CD14-positive monocyte (primary cell): ENCODE data around the gene NBAS. TPM values are rescaled to one million over a fixed set of nuclear protein-coding genes. Genes with fewer than 3 reads are reported as not detected.

Experiments
- DNase-seq, 3 donors: peaks; one replicate each; pipeline ENCODE4 v3.0.0-alpha.2; 2011 to 2022
- H2AFZ ChIP-seq: 2 replicates; pipeline ENCODE4 v1.6.0; 2012; ENCODE audit warnings: mild to moderate bottlenecking, low read depth, low read length, inconsistent platforms; ENCODE audit not compliant: insufficient read depth, poor library complexity, severe bottlenecking
- H3K27ac ChIP-seq, 2 donors: 1 replicate in 1 of 2; 2 replicates in 1 of 2; pipeline ENCODE4 v1.5.1; 2012 to 2013; ENCODE audit warnings: low read length in 2 of 2, control low read depth in 1 of 2, inconsistent platforms in 1 of 2, low read depth in 1 of 2, mild to moderate bottlenecking in 1 of 2
- H3K27me3 ChIP-seq, 2 donors: one replicate each; pipeline versions ENCODE4 v1.6.0 to v1.6.1; 2011 to 2013; ENCODE audit warnings: low read length in 2 of 2; ENCODE audit not compliant: control insufficient read depth in 2 of 2, insufficient read depth in 2 of 2
- H3K36me3 ChIP-seq, 2 donors: replicated peaks in 1 of 2; 1 replicate in 1 of 2; 2 replicates in 1 of 2; pipeline versions ENCODE4 v1.5.1 to v1.6.1; 2012 to 2013; ENCODE audit warnings: low read length in 2 of 2, control low read depth in 1 of 2, inconsistent platforms in 1 of 2, mild to moderate bottlenecking in 1 of 2; ENCODE audit not compliant: insufficient read depth in 2 of 2, control insufficient read depth in 1 of 2
- H3K4me1 ChIP-seq, 2 donors: 1 replicate in 1 of 2; 2 replicates in 1 of 2; pipeline versions ENCODE4 v1.5.1 to v1.6.1; 2012 to 2013; ENCODE audit warnings: low read length in 2 of 2, control low read depth in 1 of 2, inconsistent platforms in 1 of 2, mild to moderate bottlenecking in 1 of 2, moderate library complexity in 1 of 2; ENCODE audit not compliant: insufficient read depth in 2 of 2, control insufficient read depth in 1 of 2
- H3K4me2 ChIP-seq: replicated peaks from 2 replicates; pipeline ENCODE3; 2012; ENCODE audit warnings: low read length, moderate library complexity, mild to moderate bottlenecking; ENCODE audit not compliant: poor library complexity, severe bottlenecking; ENCODE audit errors: extremely low read depth
- H3K4me3 ChIP-seq, 3 experiments: fragments of 200-600 bp in 1 of 3; sonication (generic) in 1 of 3; replicated peaks in 1 of 3; 1 replicate in 2 of 3; 2 replicates in 1 of 3; pipeline ENCODE4 v1.5.1; 2011 to 2013; ENCODE audit warnings: low read length in 3 of 3, mild to moderate bottlenecking in 3 of 3, control low read depth in 2 of 3, low read depth in 2 of 3, inconsistent platforms in 1 of 3, moderate library complexity in 1 of 3
- H3K79me2 ChIP-seq: 2 replicates; pipeline ENCODE4 v1.6.0; 2012; ENCODE audit warnings: mild to moderate bottlenecking, control low read depth, inconsistent platforms, low read length, moderate library complexity; ENCODE audit not compliant: insufficient read depth
- H3K9ac ChIP-seq: 2 replicates; pipeline ENCODE4 v1.6.0; 2017; ENCODE audit warnings: low read length, mild to moderate bottlenecking; ENCODE audit not compliant: insufficient read depth, poor library complexity, severe bottlenecking
- H3K9me3 ChIP-seq, 2 donors: replicated peaks in 1 of 2; 1 replicate in 1 of 2; 2 replicates in 1 of 2; pipeline versions ENCODE4 v1.5.1 to v1.6.1; 2012 to 2013; ENCODE audit warnings: low read length in 2 of 2, control low read depth in 1 of 2; ENCODE audit not compliant: control insufficient read depth in 1 of 2, insufficient read depth in 1 of 2
- H4K20me1 ChIP-seq: 2 replicates; pipeline ENCODE4 v1.6.0; 2012; ENCODE audit warnings: mild to moderate bottlenecking, low read length, control low read depth, moderate library complexity; ENCODE audit not compliant: insufficient read depth
- H3K27ac Mint-ChIP-seq, 7 donors: one replicate each; pipeline ENCODE4 v1.8.0; 2020; ENCODE audit warnings: mild to moderate bottlenecking in 7 of 7, mixed read lengths in 7 of 7, moderate library complexity in 6 of 7, inconsistent platforms in 2 of 7
- H3K27me3 Mint-ChIP-seq, 3 donors: one replicate each; pipeline ENCODE4 v1.8.0; 2021 to 2022; ENCODE audit warnings: low read depth in 3 of 3, mild to moderate bottlenecking in 3 of 3, mixed read lengths in 3 of 3, moderate library complexity in 3 of 3, inconsistent platforms in 1 of 3
- H3K36me3 Mint-ChIP-seq, 2 donors: one replicate each; pipeline ENCODE4 v1.8.0; 2020; ENCODE audit warnings: mixed read lengths in 2 of 2, inconsistent platforms in 1 of 2, mild to moderate bottlenecking in 1 of 2
- H3K4me1 Mint-ChIP-seq: one replicate; pipeline ENCODE4 v1.8.0; 2020; ENCODE audit warnings: mild to moderate bottlenecking, mixed read lengths
- H3K4me3 Mint-ChIP-seq, 2 donors: one replicate each; pipeline ENCODE4 v1.8.0; 2020; ENCODE audit warnings: mild to moderate bottlenecking in 2 of 2, mixed read lengths in 2 of 2, moderate library complexity in 1 of 2
- H3K9me3 Mint-ChIP-seq, 7 donors: one replicate each; pipeline ENCODE4 v1.8.0; 2020 to 2022; ENCODE audit warnings: mixed read lengths in 7 of 7, mild to moderate bottlenecking in 6 of 7, moderate library complexity in 6 of 7, inconsistent platforms in 2 of 7
- WGBS: methylation state at CpG from one replicate; pipeline ENCODE4 v1.1.5; 2013; ENCODE audit warnings: missing lambda C conversion rate; ENCODE audit not compliant: insufficient coverage; 5-methylcytosine and 5-hydroxymethylcytosine counted together
- intact Hi-C, 2 donors: fragments of 100-400 bp; cut with micrococcal nuclease; formaldehyde crosslinking; loops; one replicate each; pipeline versions ENCODE4 v1.15.0 to v1.15.1; 2023
- polyA plus RNA-seq, 3 donors: library from polyadenylated mRNA; depleted of rRNA in 1 of 3; unstranded in 2 of 3; stranded (reverse) in 1 of 3; fragments of 300-500 nt in 2 of 3; fragments of >200 nt in 1 of 3; fragmentation: Illumina TruSeq in 2 of 3; gene quantifications; 1 replicate in 2 of 3; 2 replicates in 1 of 3; pipeline ENCODE4 v1.2.3, GENCODE V29; 2012 to 2021
- TF ChIP-seq, protein P1 (sequence below): fragments of 200-600 bp; IDR thresholded peaks from one replicate; pipeline ENCODE4 v1.8.0; 2022; ENCODE audit warnings: antibody characterized with exemption, mild to moderate bottlenecking

Gene NBAS
- polyA plus RNA-seq, 3 donors: 8.9 to 10.9 (median 8.9) TPM

DNA sequence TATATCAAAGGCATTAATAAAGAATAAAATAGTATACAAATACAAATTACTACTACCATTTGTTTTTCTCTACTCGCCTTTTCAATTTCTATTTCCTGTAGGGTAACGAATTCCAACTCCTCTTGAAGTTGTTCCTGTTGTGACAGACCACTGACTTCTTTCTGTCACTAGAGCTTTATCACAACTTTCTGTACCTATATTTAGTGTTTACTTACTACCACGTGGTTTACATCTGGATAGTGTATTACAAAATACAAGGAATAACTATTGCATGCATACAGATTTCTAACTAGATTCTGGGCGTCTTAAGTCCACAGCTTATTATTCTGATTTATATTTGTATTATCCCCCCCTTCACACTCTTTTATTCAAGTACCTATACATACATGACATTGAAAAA lies 22.3 kb downstream of the NBAS start:
- Histone ChIP-seq H2AFZ (no peak overlapping the region), H3K4me2 (no peak overlapping the region), H4K20me1 (no peaks in the 10 kb centered on the region), H3K9me3 (no peaks in the 10 kb centered on the region), H3K4me1 (no peaks in the 10 kb centered on the region), H3K36me3 (peaks cover 16 to 37% of the 10 kb centered on the region in 2 donors), H3K27ac (no peak overlapping the region), H3K27me3 (no peaks in the 10 kb centered on the region), H3K79me2 (no peaks in the 10 kb centered on the region), H3K9ac (no peak overlapping the region), H3K4me3 (no peak overlapping the region)
- Mint-ChIP-seq H3K4me3 (no peak overlapping the region), H3K4me1 (peaks cover 10% of the 10 kb centered on the region), H3K27me3 (no peaks in the 10 kb centered on the region), H3K36me3 (peaks cover 23 to 40% of the 10 kb centered on the region in 2 donors), H3K27ac (no peak overlapping the region), H3K9me3 (peaks cover 0 to 1% (median 0%) of the 10 kb centered on the region in 7 donors)
- TF ChIP-seq, protein P1, sequence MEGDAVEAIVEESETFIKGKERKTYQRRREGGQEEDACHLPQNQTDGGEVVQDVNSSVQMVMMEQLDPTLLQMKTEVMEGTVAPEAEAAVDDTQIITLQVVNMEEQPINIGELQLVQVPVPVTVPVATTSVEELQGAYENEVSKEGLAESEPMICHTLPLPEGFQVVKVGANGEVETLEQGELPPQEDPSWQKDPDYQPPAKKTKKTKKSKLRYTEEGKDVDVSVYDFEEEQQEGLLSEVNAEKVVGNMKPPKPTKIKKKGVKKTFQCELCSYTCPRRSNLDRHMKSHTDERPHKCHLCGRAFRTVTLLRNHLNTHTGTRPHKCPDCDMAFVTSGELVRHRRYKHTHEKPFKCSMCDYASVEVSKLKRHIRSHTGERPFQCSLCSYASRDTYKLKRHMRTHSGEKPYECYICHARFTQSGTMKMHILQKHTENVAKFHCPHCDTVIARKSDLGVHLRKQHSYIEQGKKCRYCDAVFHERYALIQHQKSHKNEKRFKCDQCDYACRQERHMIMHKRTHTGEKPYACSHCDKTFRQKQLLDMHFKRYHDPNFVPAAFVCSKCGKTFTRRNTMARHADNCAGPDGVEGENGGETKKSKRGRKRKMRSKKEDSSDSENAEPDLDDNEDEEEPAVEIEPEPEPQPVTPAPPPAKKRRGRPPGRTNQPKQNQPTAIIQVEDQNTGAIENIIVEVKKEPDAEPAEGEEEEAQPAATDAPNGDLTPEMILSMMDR: no peak
- intact Hi-C loops: no loop called here
- WGBS: no CpG with 5 or more reads among the region's 4 CpGs
- no peak for DNase-seq

DNA sequence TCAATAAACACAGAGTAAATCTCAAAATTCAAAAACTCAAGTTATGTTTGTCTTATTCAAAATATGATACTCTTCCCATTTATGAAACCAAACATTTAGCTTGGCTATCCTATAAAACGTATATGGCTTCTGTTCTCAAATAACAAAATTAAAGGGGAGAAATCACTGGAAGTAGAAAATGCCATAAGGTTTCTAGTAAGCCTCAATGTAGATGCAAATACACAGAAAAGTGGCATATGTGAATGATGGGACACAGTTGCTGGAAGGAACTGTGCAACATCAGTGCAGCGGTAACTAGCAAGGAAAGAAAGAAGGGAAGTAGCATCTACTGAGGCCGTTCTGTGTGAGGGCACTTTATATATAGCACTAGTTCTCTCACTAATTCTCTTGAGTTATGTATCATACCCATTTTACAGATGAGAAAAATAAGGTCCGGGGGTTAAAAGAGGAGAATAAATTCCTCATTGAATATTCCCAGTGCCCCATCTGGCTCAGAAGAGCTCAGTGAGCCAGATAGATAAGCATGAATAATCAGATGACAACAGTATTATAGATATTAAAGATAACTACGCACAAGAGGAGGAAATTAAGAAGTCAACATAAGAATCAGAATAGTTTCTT lies 27.2 kb downstream of the NBAS start:
- no peaks in the 10 kb centered on the region for H3K27me3 Mint-ChIP-seq
- no peak overlapping the region for H3K27ac Mint-ChIP-seq
- H4K20me1 ChIP-seq: no peaks in the 10 kb centered on the region
- no peak overlapping the region for H3K4me2 ChIP-seq
- TF ChIP-seq, protein P1: no peak
- no peaks in the 10 kb centered on the region for H3K9me3 ChIP-seq
- peaks cover 51 to 59% of the 10 kb centered on the region in 2 donors for H3K36me3 Mint-ChIP-seq
- no peak overlapping the region for H3K4me3 Mint-ChIP-seq
- H3K4me1 ChIP-seq: no peaks in the 10 kb centered on the region
- WGBS: no CpG with 5 or more reads among the region's 5 CpGs
- H3K27ac ChIP-seq: no peak overlapping the region
- intact Hi-C loops: no loop called here
- DNase-seq: no peak
- peaks cover 22 to 57% of the 10 kb centered on the region in 2 donors for H3K36me3 ChIP-seq
- no peak overlapping the region for H3K9ac ChIP-seq
- no peaks in the 10 kb centered on the region for H3K79me2 ChIP-seq
- H3K9me3 Mint-ChIP-seq: peaks cover 0 to 1% (median 0%) of the 10 kb centered on the region in 7 donors
- H3K27me3 ChIP-seq: no peaks in the 10 kb centered on the region
- no peak overlapping the region for H2AFZ ChIP-seq
- no peaks in the 10 kb centered on the region for H3K4me1 Mint-ChIP-seq
- H3K4me3 ChIP-seq: no peak overlapping the region
